MCF 10A (cell line): ENCODE measurements around the gene MIER3. TPM values are rescaled to one million over a fixed set of nuclear protein-coding genes. Genes with fewer than 3 reads are reported as not detected.
"Not testable (repeated sequence)": the region's sequence is repeated elsewhere in the genome, so short reads cannot be mapped to it uniquely, and the experiment has no call there.

Source experiments
- BruUV-seq: library from RNA; stranded (reverse); fragments of 400-500 nt; replicated peaks from 2 replicates; lab custom pipeline; 2021; lab: Mats Ljungman, UMichigan
- CTCF ChIA-PET: fragments of 300-600 bp; sonication (Branson Sonifier 250); formaldehyde crosslinking; extraction: SDS; loops from one replicate; lab custom pipeline; 2021; ENCODE audit warnings: antibody characterized with exemption, inconsistent platforms; lab: Yijun Ruan, JAX
- POLR2A ChIA-PET: fragments of 300-600, 350-650 bp; sonication (Branson Sonifier 250); formaldehyde crosslinking; extraction: SDS; loops from one replicate; lab custom pipeline; 2020; ENCODE audit warnings: antibody characterized with exemption, inconsistent platforms; lab: Yijun Ruan, JAX
- DNase-seq: peaks from one replicate; pipeline ENCODE4 v3.0.0-alpha.2; 2018; ENCODE audit not compliant: unreplicated experiment
- H3K27ac Mint-ChIP-seq: one replicate; pipeline ENCODE4 v1.8.0; 2022; ENCODE audit warnings: mild to moderate bottlenecking, low read depth, mixed read lengths; ENCODE audit not compliant: unreplicated experiment
- H3K27me3 Mint-ChIP-seq: one replicate; pipeline ENCODE4 v1.8.0; 2022; ENCODE audit warnings: mixed read lengths; ENCODE audit not compliant: insufficient read depth, unreplicated experiment
- H3K36me3 Mint-ChIP-seq: one replicate; pipeline ENCODE4 v1.8.0; 2022; ENCODE audit warnings: mild to moderate bottlenecking, moderate library complexity, mixed read lengths; ENCODE audit not compliant: insufficient read depth, unreplicated experiment
- H3K4me1 Mint-ChIP-seq: one replicate; pipeline ENCODE4 v1.8.0; 2022; ENCODE audit warnings: mixed read lengths; ENCODE audit not compliant: insufficient read depth, unreplicated experiment
- H3K4me3 Mint-ChIP-seq: one replicate; pipeline ENCODE4 v1.8.0; 2022; ENCODE audit warnings: mild to moderate bottlenecking, moderate library complexity, mixed read lengths; ENCODE audit not compliant: unreplicated experiment
- H3K9me3 Mint-ChIP-seq: one replicate; pipeline ENCODE4 v1.8.0; 2022; ENCODE audit warnings: mixed read lengths; ENCODE audit not compliant: unreplicated experiment
- CTCF ChIP-seq: fragments of 200-600 bp; IDR thresholded peaks from one replicate; pipeline ENCODE4 v1.8.0; 2022; ENCODE audit warnings: antibody characterized with exemption, mild to moderate bottlenecking; ENCODE audit not compliant: unreplicated experiment
- intact Hi-C: fragments of 100-400 bp; cut with micrococcal nuclease; formaldehyde crosslinking; loops from 2 replicates; pipeline ENCODE4 v1.14.1; 2022
- total RNA-seq: library from RNA; stranded (reverse); gene quantifications from 2 replicates; pipeline ENCODE4 v1.2.3, GENCODE V29; 2022

The MIER3 gene
- total RNA-seq, 1 experiment from 2014 or later = 17.8 TPM

- H3K27ac Mint-ChIP-seq = no peak overlapping the region
- BruUV-seq = no TSS peak
- H3K27me3 Mint-ChIP-seq = no peaks in the 10 kb centered on the region
- no peak overlapping the region for H3K4me3 Mint-ChIP-seq
- no peaks in the 10 kb centered on the region for H3K36me3 Mint-ChIP-seq
- no peaks in the 10 kb centered on the region for H3K9me3 Mint-ChIP-seq
- TF ChIP-seq CTCF = no peak
- H3K4me1 Mint-ChIP-seq = no peaks in the 10 kb centered on the region
- ChIA-PET CTCF (interaction anchor here (0.9 kb wide), 1 partner anchor 16 kb away, joined by 3 read pairs; no protein-coding TSS in a partner anchor), POLR2A (no interaction called here)
- intact Hi-C loops = no loop called here
- DNase-seq = no peak
These were observed 28.0 kb upstream of the MIER3 start for GRCh38 chr5:56979968-56980367.

GRCh38 chr5:56979526-56979925 lies 27.6 kb upstream of the MIER3 start:
- H3K9me3 Mint-ChIP-seq, intact Hi-C loops, CTCF ChIA-PET, POLR2A ChIA-PET, H3K4me1 Mint-ChIP-seq, H3K36me3 Mint-ChIP-seq, DNase-seq, H3K27ac Mint-ChIP-seq, H3K4me3 Mint-ChIP-seq, H3K27me3 Mint-ChIP-seq, BruUV-seq: not testable (repeated sequence)

- ChIA-PET CTCF (interaction anchor here (0.6 kb wide), 1 partner anchor 160 kb away, joined by 3 read pairs; no protein-coding TSS in a partner anchor), POLR2A (interaction anchor here (0.6 kb wide), 1 partner anchor 246 kb away, joined by 4 read pairs; no protein-coding TSS in a partner anchor)
- no peak for TF ChIP-seq CTCF
- BruUV-seq = no TSS peak
- intact Hi-C loops = no loop called here
- Mint-ChIP-seq H3K4me1 (no peaks in the 10 kb centered on the region), H3K27ac (no peak overlapping the region), H3K36me3 (no peaks in the 10 kb centered on the region), H3K4me3 (no peak overlapping the region), H3K9me3 (no peaks in the 10 kb centered on the region), H3K27me3 (no peaks in the 10 kb centered on the region)
- no peak for DNase-seq
These were observed 25.9 kb upstream of the MIER3 start for GRCh38 chr5:56977822-56978221.

GRCh38 chr5:56977021-56977420 lies 25.1 kb upstream of the MIER3 start:
- CTCF ChIA-PET = no interaction called here
- Mint-ChIP-seq H3K27ac (no peak overlapping the region), H3K4me1 (no peaks in the 10 kb centered on the region), H3K36me3 (no peaks in the 10 kb centered on the region), H3K9me3 (no peaks in the 10 kb centered on the region), H3K4me3 (no peak overlapping the region), H3K27me3 (peaks cover 8% of the 10 kb centered on the region)
- no peak for TF ChIP-seq CTCF
- POLR2A ChIA-PET = no interaction called here
- DNase-seq = no peak
- intact Hi-C loops = no loop called here
- no TSS peak for BruUV-seq

GRCh38 chr5:56974241-56974640 lies 22.3 kb upstream of the MIER3 start:
- peaks cover 17% of the 10 kb centered on the region for H3K27me3 Mint-ChIP-seq
- ChIA-PET CTCF (no interaction called here), POLR2A (no interaction called here)
- no peaks in the 10 kb centered on the region for H3K4me1 Mint-ChIP-seq
- no peaks in the 10 kb centered on the region for H3K9me3 Mint-ChIP-seq
- intact Hi-C loops = no loop called here
- no peaks in the 10 kb centered on the region for H3K36me3 Mint-ChIP-seq
- no peak for TF ChIP-seq CTCF
- H3K27ac Mint-ChIP-seq = no peak overlapping the region
- BruUV-seq = no TSS peak
- DNase-seq = no peak
- no peak overlapping the region for H3K4me3 Mint-ChIP-seq
